GM19438 (cell line): ENCODE data around the gene LRRC17.
"Not testable (repeated sequence)": the region's sequence is repeated elsewhere in the genome, so short reads cannot be mapped to it uniquely, and the experiment has no call there.

ENCODE experiments used
- ATAC-seq: cut with Tn5 transposase; IDR thresholded peaks from one replicate; pipeline ENCODE4 v1.9.1; 2021; ENCODE audit warnings: low read depth; ENCODE audit not compliant: unreplicated experiment

Gene LRRC17

GRCh38 chr7:102935450-102936115 lies 22.8 kb downstream of the LRRC17 start:
- no peak for ATAC-seq

- no peak for ATAC-seq
Measured at GRCh38 chr7:102938679-102939078, 25.9 kb downstream of the LRRC17 start.

GRCh38 chr7:102942181-102942866 lies 29.5 kb downstream of the LRRC17 start:
- ATAC-seq = no peak

- ATAC-seq = no peak
Measured at GRCh38 chr7:102942868-102943267, 30.1 kb downstream of the LRRC17 start.

GRCh38 chr7:102943423-102944169 lies 30.8 kb downstream of the LRRC17 start:
- no peak for ATAC-seq

GRCh38 chr7:102944241-102944640 lies 31.4 kb downstream of the LRRC17 start:
- ATAC-seq = no peak

GRCh38 chr7:102951839-102952238 lies 39.0 kb downstream of the LRRC17 start:
- no peak for ATAC-seq

- ATAC-seq = no peak
Measured at GRCh38 chr7:102953406-102953805, 40.6 kb downstream of the LRRC17 start.

GRCh38 chr7:102954359-102954758 lies 41.6 kb downstream of the LRRC17 start:
- ATAC-seq = not testable (repeated sequence)

- not testable (repeated sequence) for ATAC-seq
Measured at GRCh38 chr7:102958004-102958403, 45.2 kb downstream of the LRRC17 start.

- not testable (repeated sequence) for ATAC-seq
Measured at GRCh38 chr7:102961993-102962392, 49.2 kb downstream of the LRRC17 start.

- no peak for ATAC-seq
Measured at GRCh38 chr7:102966465-102966864, 53.7 kb downstream of the LRRC17 start.

- ATAC-seq = no peak
Measured at GRCh38 chr7:102967798-102968197, 55.0 kb downstream of the LRRC17 start.

GRCh38 chr7:102973096-102973802 lies 60.4 kb downstream of the LRRC17 start:
- ATAC-seq = no peak

GRCh38 chr7:102974366-102975236 lies 61.8 kb downstream of the LRRC17 start:
- no peak for ATAC-seq

GRCh38 chr7:102975854-102976253 lies 63.1 kb downstream of the LRRC17 start:
- ATAC-seq = no peak

GRCh38 chr7:102976493-102976892 lies 63.7 kb downstream of the LRRC17 start:
- no peak for ATAC-seq

GRCh38 chr7:102977586-102977985 lies 64.8 kb downstream of the LRRC17 start:
- not testable (repeated sequence) for ATAC-seq

GRCh38 chr7:102978284-102978683 lies 65.5 kb downstream of the LRRC17 start:
- no peak for ATAC-seq

- ATAC-seq = no peak
Measured at GRCh38 chr7:102979670-102980069, 66.9 kb downstream of the LRRC17 start.
